Fibroblast of pulmonary artery (primary cell): ENCODE measurements around the gene SLC39A11.

Experiments
- DNase-seq: peaks from one replicate; pipeline ENCODE4 v3.0.0-alpha.2; 2010; ENCODE audit warnings: low read depth
- H3K4me3 ChIP-seq: replicated peaks from 2 replicates; pipeline ENCODE4 v1.5.1; 2011; ENCODE audit warnings: low read depth, mild to moderate bottlenecking, control low read depth, low read length, moderate library complexity
- CTCF ChIP-seq: IDR thresholded peaks from 2 replicates; pipeline ENCODE4 v1.5.1; 2011; ENCODE audit warnings: mild to moderate bottlenecking, control low read depth, low read length, inconsistent platforms; ENCODE audit errors: missing control alignments

SLC39A11 gene

GRCh38 chr17:72613806-72614292 lies 478.6 kb downstream of the SLC39A11 start:
- no peak overlapping the region for H3K4me3 ChIP-seq
- no peak for TF ChIP-seq CTCF
- peak; percentile 30 for DNase-seq

- no peak for DNase-seq
- H3K4me3 ChIP-seq, result no peak overlapping the region
- no peak for TF ChIP-seq CTCF
Observed at GRCh38 chr17:72613396-72613795, 479.1 kb downstream of the SLC39A11 start.

GRCh38 chr17:72611172-72611571 lies 481.3 kb downstream of the SLC39A11 start:
- DNase-seq, result no peak
- no peak overlapping the region for H3K4me3 ChIP-seq
- TF ChIP-seq CTCF, result no peak

GRCh38 chr17:72609501-72609900 lies 483.0 kb downstream of the SLC39A11 start:
- H3K4me3 ChIP-seq, result no peak overlapping the region
- DNase-seq, result no peak
- TF ChIP-seq CTCF, result no peak

- TF ChIP-seq CTCF, result no peak
- no peak overlapping the region for H3K4me3 ChIP-seq
- no peak for DNase-seq
Observed at GRCh38 chr17:72608436-72608835, 484.1 kb downstream of the SLC39A11 start.

GRCh38 chr17:72606656-72607055 lies 485.8 kb downstream of the SLC39A11 start:
- TF ChIP-seq CTCF, result no peak
- no peak overlapping the region for H3K4me3 ChIP-seq

GRCh38 chr17:72605543-72605942 lies 486.9 kb downstream of the SLC39A11 start:
- DNase-seq, result no peak
- TF ChIP-seq CTCF, result no peak
- no peak overlapping the region for H3K4me3 ChIP-seq

More at GRCh38 chr17:72606656-72607055, 485.8 kb downstream of the SLC39A11 start:
- no peak for DNase-seq
